ENCODE measurements around the gene PDE2A.
"Not testable (repeated sequence)": the region's sequence is repeated elsewhere in the genome, so short reads cannot be mapped to it uniquely, and the experiment has no call there.

The PDE2A gene

GRCh38 chr11:72562431-72562830 is 111.8 kb downstream of the PDE2A start:
- no peaks in the 10 kb centered on the region for H3K9me3 ChIP-seq (ENCODE audit: low read length)
- H3K36me3 ChIP-seq (ENCODE audit: insufficient read depth, low read length): no peaks in the 10 kb centered on the region
- no peak overlapping the region for H3K4me3 ChIP-seq (ENCODE audit: low read length)
- H3K4me1 ChIP-seq (ENCODE audit: insufficient read depth, low read length): no peaks in the 10 kb centered on the region
- H3K27me3 ChIP-seq (ENCODE audit: insufficient read depth, low read length): peaks cover 12% of the 10 kb centered on the region
- no peak overlapping the region for H2AFZ ChIP-seq (ENCODE audit: low read depth, low read length)

GRCh38 chr11:72561856-72562255 is 112.4 kb downstream of the PDE2A start:
- Histone ChIP-seq H3K36me3 (ENCODE audit: insufficient read depth, low read length) (no peaks in the 10 kb centered on the region), H2AFZ (ENCODE audit: low read depth, low read length) (no peak overlapping the region), H3K4me1 (ENCODE audit: insufficient read depth, low read length) (no peaks in the 10 kb centered on the region)

DNA sequence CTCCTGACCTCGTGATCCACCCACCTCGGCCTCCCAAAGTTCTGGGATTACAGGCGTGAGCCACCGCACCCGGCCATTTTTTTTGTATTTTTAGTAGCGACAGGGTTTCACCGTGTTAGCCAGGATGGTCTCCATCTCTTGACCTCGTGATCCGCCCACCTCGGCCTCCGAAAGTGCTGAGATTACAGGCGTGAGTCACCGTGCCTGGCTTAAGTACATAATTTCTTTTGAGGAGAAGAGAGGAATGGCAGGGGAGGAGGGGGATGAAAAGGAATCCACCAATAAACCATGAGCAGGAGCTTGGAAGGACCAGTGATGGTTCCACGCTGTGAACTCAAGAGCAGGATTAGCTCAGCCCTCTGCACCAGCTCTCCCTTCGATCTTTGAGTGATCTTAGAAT is 113.4 kb downstream of the PDE2A start:
- peaks cover 12% of the 10 kb centered on the region for H3K27me3 ChIP-seq (ENCODE audit: insufficient read depth, low read length)
- not testable (repeated sequence) for H3K4me3 ChIP-seq (ENCODE audit: low read length); H3K36me3 ChIP-seq (ENCODE audit: insufficient read depth, low read length); H3K9me3 ChIP-seq (ENCODE audit: low read length); H2AFZ ChIP-seq (ENCODE audit: low read depth, low read length); H3K4me1 ChIP-seq (ENCODE audit: insufficient read depth, low read length)

More at GRCh38 chr11:72561856-72562255, 112.4 kb downstream of the PDE2A start:
- no peaks in the 10 kb centered on the region for H3K9me3 ChIP-seq (ENCODE audit: low read length)
- peaks cover 12% of the 10 kb centered on the region for H3K27me3 ChIP-seq (ENCODE audit: insufficient read depth, low read length)
- no peak overlapping the region for H3K4me3 ChIP-seq (ENCODE audit: low read length)

GRCh38 chr11:72556433-72556832 is 117.8 kb downstream of the PDE2A start:
- no peaks in the 10 kb centered on the region for H3K27me3 ChIP-seq (ENCODE audit: insufficient read depth, low read length)
- no peak overlapping the region for H3K4me3 ChIP-seq (ENCODE audit: low read length)
- H3K36me3 ChIP-seq (ENCODE audit: insufficient read depth, low read length): no peaks in the 10 kb centered on the region
- H3K4me1 ChIP-seq (ENCODE audit: insufficient read depth, low read length): no peaks in the 10 kb centered on the region
- H3K9me3 ChIP-seq (ENCODE audit: low read length): no peaks in the 10 kb centered on the region
- no peak overlapping the region for H2AFZ ChIP-seq (ENCODE audit: low read depth, low read length)

DNA sequence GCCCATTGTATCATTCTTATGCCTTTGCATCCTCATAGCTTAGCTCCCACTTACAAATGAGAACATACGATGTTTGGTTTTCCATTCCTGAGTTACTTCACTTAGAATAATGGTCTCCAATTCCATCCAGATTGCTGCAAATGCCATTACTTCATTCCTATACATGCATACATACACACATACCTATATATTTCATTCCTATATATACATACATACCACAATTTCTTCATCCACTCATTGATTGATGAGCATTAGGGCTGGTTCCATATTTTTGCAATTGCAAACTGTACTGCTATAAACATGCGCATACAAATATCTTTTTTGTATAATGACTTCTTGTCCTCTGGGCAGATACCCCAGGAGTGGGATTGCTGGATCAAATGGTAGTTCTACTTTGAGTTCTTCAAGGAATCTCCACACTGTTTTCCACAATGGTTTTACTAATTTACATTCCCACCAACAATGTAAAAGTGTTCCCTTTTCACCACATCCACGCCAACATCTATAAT is 119.2 kb downstream of the PDE2A start:
- H3K4me3 ChIP-seq (ENCODE audit: low read length); H3K9me3 ChIP-seq (ENCODE audit: low read length); H3K4me1 ChIP-seq (ENCODE audit: insufficient read depth, low read length); H3K27me3 ChIP-seq (ENCODE audit: insufficient read depth, low read length); H2AFZ ChIP-seq (ENCODE audit: low read depth, low read length); H3K36me3 ChIP-seq (ENCODE audit: insufficient read depth, low read length): not testable (repeated sequence)

DNA sequence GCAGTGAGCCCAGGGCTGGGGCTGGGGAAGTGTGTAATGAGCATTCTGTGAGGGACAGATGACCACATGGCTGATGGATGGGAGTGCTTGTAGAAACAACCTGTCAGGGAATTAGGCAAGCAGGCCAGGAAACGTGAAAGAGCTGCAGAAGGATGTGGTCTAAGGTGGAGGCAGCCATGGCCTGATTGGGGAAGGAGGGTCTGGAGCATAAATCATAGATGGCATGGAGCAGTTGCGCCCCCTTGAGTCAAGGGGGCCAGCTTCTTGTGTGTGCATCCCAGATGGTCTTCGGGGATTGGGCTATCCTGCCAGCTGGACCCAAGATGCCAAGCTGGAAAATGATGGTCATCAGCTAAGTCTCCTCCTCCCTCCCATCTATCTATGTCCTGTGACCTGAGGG is 120.5 kb downstream of the PDE2A start:
- no peaks in the 10 kb centered on the region for H3K4me1 ChIP-seq (ENCODE audit: insufficient read depth, low read length)
- no peak overlapping the region for H2AFZ ChIP-seq (ENCODE audit: low read depth, low read length)
- H3K36me3 ChIP-seq (ENCODE audit: insufficient read depth, low read length): no peaks in the 10 kb centered on the region
- H3K4me3 ChIP-seq (ENCODE audit: low read length): no peak overlapping the region
- no peaks in the 10 kb centered on the region for H3K27me3 ChIP-seq (ENCODE audit: insufficient read depth, low read length)
- no peaks in the 10 kb centered on the region for H3K9me3 ChIP-seq (ENCODE audit: low read length)

DNA sequence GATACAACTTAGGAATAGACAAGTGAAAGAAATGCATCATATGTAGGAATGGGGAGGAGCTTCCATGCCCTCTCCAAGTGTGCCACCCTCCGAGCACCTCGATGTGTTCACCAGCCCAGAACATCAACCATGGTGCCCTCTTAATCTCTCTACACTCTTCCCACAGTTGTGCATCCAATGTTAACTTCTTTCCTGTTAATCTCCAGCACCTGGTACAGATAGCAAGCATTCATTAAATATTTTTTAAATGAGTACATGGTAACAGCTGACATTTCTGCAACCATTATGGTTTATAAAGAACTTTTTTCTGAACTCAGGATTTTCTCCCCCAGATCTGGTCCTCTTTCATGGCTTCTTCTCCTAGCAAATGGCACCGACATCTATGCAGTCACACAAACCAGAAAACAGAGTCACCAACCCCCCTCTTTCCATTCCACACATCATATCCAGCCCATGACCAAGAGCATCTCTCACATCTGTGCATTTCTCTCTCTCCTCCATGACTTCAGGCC is 121.8 kb downstream of the PDE2A start:
- no peaks in the 10 kb centered on the region for H3K27me3 ChIP-seq (ENCODE audit: insufficient read depth, low read length)
- H3K9me3 ChIP-seq (ENCODE audit: low read length): no peaks in the 10 kb centered on the region
- H3K36me3 ChIP-seq (ENCODE audit: insufficient read depth, low read length): no peaks in the 10 kb centered on the region

DNA sequence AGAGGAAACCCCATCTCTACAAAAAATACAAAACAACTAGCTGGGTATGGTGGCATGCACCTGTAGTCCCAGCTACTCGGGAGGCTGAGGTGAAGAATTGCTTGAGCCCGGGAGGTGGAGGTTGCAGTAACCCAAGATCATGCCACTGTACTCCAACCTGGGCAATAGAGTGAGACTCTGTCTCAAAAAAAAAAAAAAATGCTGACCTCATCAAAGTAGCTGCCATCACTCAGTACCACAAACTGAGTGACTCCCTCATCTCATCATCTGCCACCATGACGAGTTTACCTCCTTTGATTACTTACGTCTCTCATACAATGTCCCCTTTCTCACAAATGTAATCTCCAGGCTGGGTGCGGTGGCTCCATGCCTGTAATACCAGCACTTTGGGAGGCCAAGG is 122.7 kb downstream of the PDE2A start:
- Histone ChIP-seq H3K4me3 (ENCODE audit: low read length) (no peak overlapping the region), H2AFZ (ENCODE audit: low read depth, low read length) (no peak overlapping the region), H3K36me3 (ENCODE audit: insufficient read depth, low read length) (no peaks in the 10 kb centered on the region), H3K4me1 (ENCODE audit: insufficient read depth, low read length) (no peaks in the 10 kb centered on the region), H3K27me3 (ENCODE audit: insufficient read depth, low read length) (peaks cover 5% of the 10 kb centered on the region), H3K9me3 (ENCODE audit: low read length) (no peaks in the 10 kb centered on the region)

More for the DNA sequence above, 121.8 kb downstream of the PDE2A start:
- Histone ChIP-seq H3K4me1 (ENCODE audit: insufficient read depth, low read length) (no peaks in the 10 kb centered on the region), H2AFZ (ENCODE audit: low read depth, low read length) (no peak overlapping the region), H3K4me3 (ENCODE audit: low read length) (no peak overlapping the region)

GRCh38 chr11:72548463-72548862 is 125.8 kb downstream of the PDE2A start:
- Histone ChIP-seq H3K36me3 (ENCODE audit: insufficient read depth, low read length) (no peaks in the 10 kb centered on the region), H2AFZ (ENCODE audit: low read depth, low read length) (no peak overlapping the region), H3K27me3 (ENCODE audit: insufficient read depth, low read length) (peaks cover 10% of the 10 kb centered on the region), H3K9me3 (ENCODE audit: low read length) (no peaks in the 10 kb centered on the region), H3K4me3 (ENCODE audit: low read length) (no peak overlapping the region), H3K4me1 (ENCODE audit: insufficient read depth, low read length) (no peaks in the 10 kb centered on the region)

- Histone ChIP-seq H3K27me3 (ENCODE audit: insufficient read depth, low read length) (peaks cover 10% of the 10 kb centered on the region), H3K9me3 (ENCODE audit: low read length) (no peaks in the 10 kb centered on the region), H3K4me3 (ENCODE audit: low read length) (no peak overlapping the region), H3K4me1 (ENCODE audit: insufficient read depth, low read length) (no peaks in the 10 kb centered on the region), H3K36me3 (ENCODE audit: insufficient read depth, low read length) (no peaks in the 10 kb centered on the region), H2AFZ (ENCODE audit: low read depth, low read length) (no peak overlapping the region)
These were observed 127.4 kb downstream of the PDE2A start for GRCh38 chr11:72546866-72547265.

- Histone ChIP-seq H3K36me3 (ENCODE audit: insufficient read depth, low read length) (no peaks in the 10 kb centered on the region), H3K4me3 (ENCODE audit: low read length) (no peak overlapping the region), H2AFZ (ENCODE audit: low read depth, low read length) (no peak overlapping the region), H3K27me3 (ENCODE audit: insufficient read depth, low read length) (peaks cover 10% of the 10 kb centered on the region), H3K9me3 (ENCODE audit: low read length) (no peaks in the 10 kb centered on the region), H3K4me1 (ENCODE audit: insufficient read depth, low read length) (no peaks in the 10 kb centered on the region)
These were observed 129.6 kb downstream of the PDE2A start for GRCh38 chr11:72544589-72544988.

DNA sequence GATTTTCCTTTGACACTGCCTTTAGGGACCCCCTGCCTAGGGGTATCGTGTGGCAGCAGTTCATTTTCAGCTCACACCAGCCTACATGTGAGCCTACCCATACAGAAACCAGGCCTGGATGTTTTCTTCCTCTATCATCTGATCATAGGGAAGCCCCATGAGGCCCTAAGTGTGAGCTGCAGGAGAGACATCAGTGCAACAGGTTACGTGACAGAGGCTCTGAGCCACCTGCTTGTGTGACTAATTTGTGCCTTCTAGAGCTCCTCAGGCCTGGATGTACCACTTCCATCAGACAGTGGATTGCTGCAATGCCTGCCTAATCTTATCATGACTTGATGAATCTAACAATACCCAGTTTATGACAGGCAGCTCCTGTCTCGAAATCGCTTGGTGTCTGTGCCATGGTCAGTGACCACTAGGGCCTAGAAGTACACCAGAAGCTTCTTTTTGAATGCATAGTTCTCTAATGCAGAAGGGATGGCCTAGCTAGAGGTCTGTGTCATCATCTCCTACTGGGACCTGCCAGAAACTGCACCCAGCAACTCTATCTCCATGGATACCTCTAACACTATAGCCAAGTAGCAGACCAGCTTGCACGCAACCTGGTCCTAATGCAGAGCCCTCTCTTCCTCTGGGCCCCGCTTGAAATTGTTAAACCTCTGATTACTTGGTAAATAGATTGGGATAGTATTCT is 130.2 kb downstream of the PDE2A start:
- Histone ChIP-seq H3K9me3 (ENCODE audit: low read length) (no peaks in the 10 kb centered on the region), H3K36me3 (ENCODE audit: insufficient read depth, low read length) (no peaks in the 10 kb centered on the region), H2AFZ (ENCODE audit: low read depth, low read length) (no peak overlapping the region), H3K4me1 (ENCODE audit: insufficient read depth, low read length) (no peaks in the 10 kb centered on the region), H3K4me3 (ENCODE audit: low read length) (no peak overlapping the region), H3K27me3 (ENCODE audit: insufficient read depth, low read length) (peaks cover 10% of the 10 kb centered on the region)

GRCh38 chr11:72541257-72541974 is 132.8 kb downstream of the PDE2A start:
- H3K9me3 ChIP-seq (ENCODE audit: low read length): no peaks in the 10 kb centered on the region
- peaks cover 4% of the 10 kb centered on the region for H3K27me3 ChIP-seq (ENCODE audit: insufficient read depth, low read length)
- H3K4me3 ChIP-seq (ENCODE audit: low read length): no peak overlapping the region
- H3K4me1 ChIP-seq (ENCODE audit: insufficient read depth, low read length): no peaks in the 10 kb centered on the region
- no peak overlapping the region for H2AFZ ChIP-seq (ENCODE audit: low read depth, low read length)
- no peaks in the 10 kb centered on the region for H3K36me3 ChIP-seq (ENCODE audit: insufficient read depth, low read length)

All from neuron (in vitro differentiated cells).